Right lobe of liver (tissue), 6 donors: ENCODE results near the gene EPHA3. TPM values are rescaled to one million over a fixed set of nuclear protein-coding genes. Genes with fewer than 3 reads are reported as not detected.

Experiments
- ATAC-seq, 4 donors: fragments of 200-7000 bp; cut with Tn5 transposase; one replicate each; pipeline ENCODE4 v1.9.1; 2020; ENCODE audit warnings: mild to moderate bottlenecking in 4 of 4, moderate library complexity in 4 of 4
- DNase-seq, 3 donors: peaks; one replicate each; pipeline ENCODE4 v3.0.0-alpha.2; 2020
- H3K27ac ChIP-seq, 3 donors: fragments of 200-600 bp; one replicate each; pipeline ENCODE4 v1.8.0; 2022
- H3K27me3 ChIP-seq, 2 donors: fragments of 200-600 bp; one replicate each; pipeline ENCODE4 v1.8.0; 2022
- H3K36me3 ChIP-seq, 4 donors: fragments of 200-600 bp; sonication (generic) in 1 of 4; one replicate each; pipeline versions ENCODE4 v1.5.1 to v1.8.0; 2017 to 2022; ENCODE audit warnings: control low read depth in 1 of 4
- H3K4me1 ChIP-seq, 4 donors: fragments of 200-600 bp; sonication (generic) in 1 of 4; one replicate each; pipeline versions ENCODE4 v1.5.1 to v1.8.0; 2017 to 2022; ENCODE audit warnings: control low read depth in 1 of 4
- H3K4me3 ChIP-seq, 3 donors: fragments of 200-600 bp; one replicate each; pipeline ENCODE4 v1.8.0; 2022
- H3K9me3 ChIP-seq, 4 donors: fragments of 200-600 bp; sonication (generic) in 1 of 4; one replicate each; pipeline versions ENCODE4 v1.5.1 to v1.8.0; 2017 to 2022; ENCODE audit warnings: control low read depth in 1 of 4
- CTCF ChIP-seq, 4 donors: fragments of 200-600 bp in 3 of 4; fragments of 450-650 bp in 1 of 4; IDR thresholded peaks; one replicate each; pipeline versions ENCODE4 v1.5.1 to v1.8.0; 2016 to 2022; ENCODE audit warnings: antibody characterized with exemption in 4 of 4, mild to moderate bottlenecking in 2 of 4
- POLR2A ChIP-seq: fragments of 450-650 bp; IDR thresholded peaks from one replicate; pipeline ENCODE4 v1.6.1; 2017; ENCODE audit warnings: antibody characterized with exemption, mild to moderate bottlenecking
- WGBS: methylation state at CpG from one replicate; pipeline ENCODE4 v1.1.6; 2018; ENCODE audit warnings: low coverage, low lambda C conversion rate; ENCODE audit not compliant: insufficient coverage; ENCODE audit errors: missing lambda C conversion rate; 5-methylcytosine and 5-hydroxymethylcytosine counted together
- intact Hi-C, 2 donors: fragments of 100-400 bp; cut with DNase I; formaldehyde crosslinking; loops; one replicate each; pipeline versions ENCODE4 v1.11.2 to v1.14.1; 2022
- total RNA-seq, 6 experiments: library from RNA; depleted of rRNA in 2 of 6; stranded (reverse); fragments of >200 nt in 2 of 6; fragmentation: NEBNext Ultra II Directional in 3 of 6; extraction: Animal tissue kit (Norgen Biotek cat#: 25700) in 3 of 6; gene quantifications; one replicate each; pipeline versions ENCODE4 v1.1.0 to v1.2.4, GENCODE V29; 2016 to 2023
- donor health status: DM: no; HTN: yes; CAD: no.
- donor health status: DM: no; HTN: no; CAD: no.
- donor health status: DM: no; HTN: no; CAD: no.
- donor health status: DM: no; HTN: yes; CAD: no.
- donor health status: DM: no; HTN: yes; CAD: no.

EPHA3 gene
- total RNA-seq, 6 experiments from 2014 or later: 0.95 to 2.9 (median 1.5) TPM

DNA sequence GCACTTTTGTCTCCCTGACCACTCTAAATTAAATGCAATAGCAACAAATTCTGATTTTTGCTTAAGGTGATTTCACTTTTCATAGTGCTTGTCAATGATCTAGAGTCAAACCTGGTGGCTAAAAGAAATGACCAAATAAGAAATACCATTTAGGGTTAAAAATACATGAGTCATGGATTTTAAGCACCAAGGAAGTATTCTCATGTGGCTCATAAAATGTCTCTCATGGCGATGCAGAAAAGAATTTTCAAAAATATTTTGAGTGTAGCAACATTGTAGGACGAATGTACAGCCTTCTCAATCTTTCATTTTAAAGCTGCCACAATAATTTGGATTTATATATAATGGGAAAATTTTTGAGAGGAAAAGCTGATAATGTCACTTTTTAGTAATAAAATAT, 193.6 kb downstream of the EPHA3 start:
- intact Hi-C loops: no loop called here
- Histone ChIP-seq H3K27me3 (no peaks in the 10 kb centered on the region), H3K36me3 (no peaks in the 10 kb centered on the region), H3K27ac (no peak overlapping the region), H3K9me3 (no peaks in the 10 kb centered on the region), H3K4me1 (no peaks in the 10 kb centered on the region), H3K4me3 (no peak overlapping the region)
- DNase-seq: no peak
- TF ChIP-seq POLR2A: no peak
- no peak for TF ChIP-seq CTCF (IDR thresholded peaks at IDR 0.05)
- ATAC-seq: no peak
- WGBS: 25% methylated on average over 2 of the region's 2 CpGs

DNA sequence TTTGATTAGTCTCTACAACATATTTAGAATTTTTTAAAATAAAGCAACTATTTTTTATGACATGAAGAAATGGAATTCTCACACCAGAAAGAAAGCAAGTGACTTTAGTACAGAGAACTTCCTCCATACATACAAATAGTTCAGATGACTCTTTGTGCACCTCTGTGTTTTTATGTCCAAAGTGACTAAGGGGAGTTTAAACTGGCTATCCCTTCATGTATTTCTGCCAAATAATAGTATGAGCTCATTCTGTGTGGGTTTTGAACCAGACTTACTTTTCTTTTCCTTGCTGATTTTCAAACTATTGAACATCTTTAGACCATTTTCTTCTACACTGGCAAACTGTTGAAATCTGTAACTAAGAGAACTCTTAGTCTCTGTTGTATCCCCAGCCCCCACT, 196.3 kb downstream of the EPHA3 start:
- H3K4me1 ChIP-seq: no peaks in the 10 kb centered on the region
- H3K27me3 ChIP-seq: no peaks in the 10 kb centered on the region
- ATAC-seq (no peak), DNase-seq (no peak)
- no peaks in the 10 kb centered on the region for H3K9me3 ChIP-seq
- intact Hi-C loops: no loop called here
- no peak overlapping the region for H3K27ac ChIP-seq
- H3K4me3 ChIP-seq: no peak overlapping the region
- H3K36me3 ChIP-seq: no peaks in the 10 kb centered on the region
- TF ChIP-seq CTCF (IDR thresholded peaks at IDR 0.05) (no peak), POLR2A (no peak)

- 29% methylated on average over 2 of the region's 2 CpGs for WGBS
- ATAC-seq (no peak), DNase-seq (no peak)
- Histone ChIP-seq H3K27me3 (no peaks in the 10 kb centered on the region), H3K4me3 (no peak overlapping the region), H3K9me3 (no peaks in the 10 kb centered on the region), H3K36me3 (no peaks in the 10 kb centered on the region), H3K4me1 (no peaks in the 10 kb centered on the region), H3K27ac (no peak overlapping the region)
- intact Hi-C loops: no loop called here
- no peak for TF ChIP-seq POLR2A
- TF ChIP-seq CTCF (IDR thresholded peaks at IDR 0.05): no peak
Observed at GRCh38 chr3:89306540-89306939, 199.1 kb downstream of the EPHA3 start.

GRCh38 chr3:89311581-89311980, 204.2 kb downstream of the EPHA3 start:
- ATAC-seq: no peak
- H3K27me3 ChIP-seq: no peaks in the 10 kb centered on the region

More at GRCh38 chr3:89311581-89311980, 204.2 kb downstream of the EPHA3 start:
- WGBS: 47% methylated on average over 2 of the region's 2 CpGs
- no peaks in the 10 kb centered on the region for H3K9me3 ChIP-seq
- no peak overlapping the region for H3K27ac ChIP-seq
- H3K36me3 ChIP-seq: no peaks in the 10 kb centered on the region
- intact Hi-C loops: no loop called here
- TF ChIP-seq CTCF (IDR thresholded peaks at IDR 0.05) (no peak), POLR2A (no peak)
- no peak overlapping the region for H3K4me3 ChIP-seq
- no peaks in the 10 kb centered on the region for H3K4me1 ChIP-seq
- DNase-seq: no peak
